Measurements from ENCODE around the gene ANXA3.
"Not testable (repeated sequence)": the region's sequence is repeated elsewhere in the genome, so short reads cannot be mapped to it uniquely, and the experiment has no call there.

Gene ANXA3

GRCh38 chr4:78571804-78572203 lies 20.2 kb downstream of the ANXA3 start:
- no peak for DNase-seq (ENCODE audit: low read depth)

- DNase-seq (ENCODE audit: low read depth): no peak
Measured at GRCh38 chr4:78578674-78579425, 27.3 kb downstream of the ANXA3 start.

- DNase-seq (ENCODE audit: low read depth): no peak
Measured at GRCh38 chr4:78581618-78582017, 30.0 kb downstream of the ANXA3 start.

- DNase-seq (ENCODE audit: low read depth): no peak
Measured at GRCh38 chr4:78584863-78585547, 33.4 kb downstream of the ANXA3 start.

- no peak for DNase-seq (ENCODE audit: low read depth)
Measured at GRCh38 chr4:78585633-78586032, 34.1 kb downstream of the ANXA3 start.

GRCh38 chr4:78588894-78589545 lies 37.5 kb downstream of the ANXA3 start:
- DNase-seq (ENCODE audit: low read depth): no peak

- DNase-seq (ENCODE audit: low read depth): no peak
Measured at GRCh38 chr4:78591404-78591803, 39.8 kb downstream of the ANXA3 start.

GRCh38 chr4:78592088-78592783 lies 40.7 kb downstream of the ANXA3 start:
- DNase-seq (ENCODE audit: low read depth): no peak

GRCh38 chr4:78596111-78596742 lies 44.7 kb downstream of the ANXA3 start:
- DNase-seq (ENCODE audit: low read depth): no peak

- DNase-seq (ENCODE audit: low read depth): not testable (repeated sequence)
Measured at GRCh38 chr4:78598431-78598830, 46.9 kb downstream of the ANXA3 start.

GRCh38 chr4:78599147-78599546 lies 47.6 kb downstream of the ANXA3 start:
- no peak for DNase-seq (ENCODE audit: low read depth)

- DNase-seq (ENCODE audit: low read depth): no peak
Measured at GRCh38 chr4:78599931-78600375, 48.4 kb downstream of the ANXA3 start.

- no peak for DNase-seq (ENCODE audit: low read depth)
Measured at GRCh38 chr4:78601013-78601412, 49.4 kb downstream of the ANXA3 start.

- no peak for DNase-seq (ENCODE audit: low read depth)
Measured at GRCh38 chr4:78602334-78602733, 50.8 kb downstream of the ANXA3 start.

GRCh38 chr4:78603384-78603783 lies 51.8 kb downstream of the ANXA3 start:
- no peak for DNase-seq (ENCODE audit: low read depth)

- no peak for DNase-seq (ENCODE audit: low read depth)
Measured at GRCh38 chr4:78604988-78605387, 53.4 kb downstream of the ANXA3 start.

GRCh38 chr4:78606035-78606434 lies 54.5 kb downstream of the ANXA3 start:
- DNase-seq (ENCODE audit: low read depth): no peak

- DNase-seq (ENCODE audit: low read depth): no peak
Measured at GRCh38 chr4:78606530-78607095, 55.0 kb downstream of the ANXA3 start.

- no peak for DNase-seq (ENCODE audit: low read depth)
Measured at GRCh38 chr4:78608684-78609083, 57.1 kb downstream of the ANXA3 start.

- DNase-seq (ENCODE audit: low read depth): no peak
Measured at GRCh38 chr4:78609580-78609979, 58.0 kb downstream of the ANXA3 start.

GRCh38 chr4:78610546-78611214 lies 59.1 kb downstream of the ANXA3 start:
- DNase-seq (ENCODE audit: low read depth): no peak

Data from T-helper 22 cell (primary cell).